Kidney (tissue), 14 donors: Measurements from ENCODE around the gene LCE2D. TPM values are rescaled to one million over a fixed set of nuclear protein-coding genes. Genes with fewer than 3 reads are reported as not detected.

Source experiments
- DNase-seq, 5 donors: peaks; one replicate each; pipeline ENCODE4 v3.0.0-alpha.2; 2013 to 2020
- FAIRE-seq: peaks from 2 replicates; lab custom pipeline; 2012; peaks lifted over from hg19 to GRCh38; lab: Jason Lieb, UNC
- H3K27ac ChIP-seq, 2 donors: one replicate each; pipeline ENCODE4 v1.7.0; 2013; ENCODE audit warnings: low read depth in 2 of 2, low read length in 2 of 2, inconsistent platforms in 1 of 2
- H3K27me3 ChIP-seq: one replicate; pipeline ENCODE4 v1.7.1; 2013; ENCODE audit warnings: low read length, inconsistent platforms; ENCODE audit not compliant: control insufficient read depth, insufficient read depth
- H3K36me3 ChIP-seq, 3 donors: one replicate each; pipeline versions ENCODE4 v1.7.0 to v1.7.1; 2013; ENCODE audit warnings: low read length in 3 of 3, control low read depth in 1 of 3, inconsistent platforms in 1 of 3; ENCODE audit not compliant: insufficient read depth in 3 of 3, control insufficient read depth in 2 of 3
- H3K4me1 ChIP-seq, 3 donors: one replicate each; pipeline versions ENCODE4 v1.7.0 to v1.7.1; 2013; ENCODE audit warnings: low read length in 3 of 3, inconsistent platforms in 1 of 3, low read depth in 1 of 3; ENCODE audit not compliant: control insufficient read depth in 2 of 3, insufficient read depth in 2 of 3
- H3K4me3 ChIP-seq, 3 donors: one replicate each; pipeline versions ENCODE4 v1.7.0 to v1.8.1; 2013; ENCODE audit warnings: low read length in 3 of 3, control low read depth in 1 of 3, inconsistent platforms in 1 of 3
- H3K9ac ChIP-seq, 3 donors: one replicate each; pipeline versions ENCODE4 v1.7.0 to v1.7.1; 2013; ENCODE audit warnings: low read length in 3 of 3, control low read depth in 1 of 3, inconsistent platforms in 1 of 3
- H3K9me3 ChIP-seq, 3 donors: one replicate each; pipeline versions ENCODE4 v1.7.0 to v1.7.1; 2013; ENCODE audit warnings: low read length in 3 of 3, control low read depth in 1 of 3, inconsistent platforms in 1 of 3; ENCODE audit not compliant: control insufficient read depth in 2 of 3, insufficient read depth in 1 of 3
- CTCF ChIP-seq: IDR thresholded peaks from 3 replicates; pipeline ENCODE4 v1.5.1; 2012; ENCODE audit warnings: mild to moderate bottlenecking, moderate library complexity, borderline replicate concordance; ENCODE audit not compliant: insufficient read depth; ENCODE audit errors: extremely low read depth
- intact Hi-C: fragments of 100-400 bp; cut with DNase I; formaldehyde crosslinking; loops from one replicate; pipeline ENCODE4 v1.11.1; 2022
- polyA plus RNA-seq: library from polyadenylated mRNA; stranded (reverse); fragments of 350-450 nt; fragmentation: Illumina TruSeq; extraction: RNeasy Lipid Tissue Mini Kit (QIAGEN cat#74804); gene quantifications from one replicate; pipeline ENCODE4 v1.2.3, GENCODE V29; 2014; ENCODE audit warnings: low read depth, low replicate concordance; ENCODE audit not compliant: insufficient read depth
- total RNA-seq: library from RNA; stranded (reverse); fragmentation: NEBNext Ultra II Directional; extraction: Animal tissue kit (Norgen Biotek cat#: 25700); gene quantifications from one replicate; pipeline ENCODE4 v1.2.1, GENCODE V29; 2021
- donor health status: control.
- donor health status: control.
- donor health status: control.
- donor health status: control.
- donor health status: control.
- donor health status: DM: yes; HTN: yes; CAD: no.
- donor health status: Normal renal cell carcinoma (clear cell type).

Gene LCE2D
- total and polyA plus RNA-seq, 2 donors from 2014 or later, result not detected

- Histone ChIP-seq H3K9ac (no peak overlapping the region), H3K4me1 (no peaks in the 10 kb centered on the region), H3K36me3 (no peaks in the 10 kb centered on the region), H3K27ac (no peak overlapping the region), H3K9me3 (no peaks in the 10 kb centered on the region), H3K27me3 (no peaks in the 10 kb centered on the region), H3K4me3 (no peak overlapping the region)
- FAIRE-seq (no peak), DNase-seq (no peak)
- intact Hi-C loops, result no loop called here
- TF ChIP-seq CTCF, result no peak
Measured at GRCh38 chr1:152699746-152700145, 36.6 kb downstream of the LCE2D start.

GRCh38 chr1:152707860-152708259 lies 44.7 kb downstream of the LCE2D start, which contains the start of gene LCE4A:
LCE4A (plus strand) TSS chr1:152708160; CDS start chr1:152709076, 916 bp downstream.
- no peaks in the 10 kb centered on the region for H3K27me3 ChIP-seq
- TF ChIP-seq CTCF, result no peak
- no peak within 1 kb of the TSS for H3K9ac ChIP-seq
- no peak within 1 kb of the TSS for H3K27ac ChIP-seq
- FAIRE-seq, result no peak
- intact Hi-C loops, result no loop called here
- H3K36me3 ChIP-seq, result no peaks in the 10 kb centered on the region
- no peaks in the 10 kb centered on the region for H3K9me3 ChIP-seq
- DNase-seq, result no peak
- H3K4me1 ChIP-seq, result no peaks in the 10 kb centered on the region
- H3K4me3 ChIP-seq, result no peak within 1 kb of the TSS

Other genes starting within 250 kb of the LCE2D start
- not detected for gene CRNN, start 249.1 kb upstream of the LCE2D start, total RNA-seq
- not detected for gene CRNN, start 249.1 kb upstream of the LCE2D start, polyA plus RNA-seq
- gene LCE5A, start 152.6 kb upstream of the LCE2D start, total RNA-seq, result not detected
- not detected for gene LCE5A, start 152.6 kb upstream of the LCE2D start, polyA plus RNA-seq
- gene CRCT1, start 148.9 kb upstream of the LCE2D start, total RNA-seq, result not detected
- not detected for gene CRCT1, start 148.9 kb upstream of the LCE2D start, polyA plus RNA-seq
- not detected for gene LCE3E, start 96.6 kb upstream of the LCE2D start, total RNA-seq
- gene LCE3E, start 96.6 kb upstream of the LCE2D start, polyA plus RNA-seq, result not detected
- not detected for gene LCE3D, start 82.9 kb upstream of the LCE2D start, total RNA-seq
- gene LCE3D, start 82.9 kb upstream of the LCE2D start, polyA plus RNA-seq, result not detected
- not detected for gene LCE3C, start 63.1 kb upstream of the LCE2D start, total RNA-seq
- gene LCE3C, start 63.1 kb upstream of the LCE2D start, polyA plus RNA-seq, result not detected
- gene LCE3B, start 49.6 kb upstream of the LCE2D start, total RNA-seq, result not detected
- not detected for gene LCE3B, start 49.6 kb upstream of the LCE2D start, polyA plus RNA-seq
- not detected for gene LCE3A, start 40.3 kb upstream of the LCE2D start, total RNA-seq
- gene LCE3A, start 40.3 kb upstream of the LCE2D start, polyA plus RNA-seq, result not detected
- gene LCE2C, start 11.9 kb downstream of the LCE2D start, total RNA-seq, result not detected
- not detected for gene LCE2C, start 11.9 kb downstream of the LCE2D start, polyA plus RNA-seq
- not detected for gene LCE2B, start 22.7 kb downstream of the LCE2D start, total RNA-seq
- gene LCE2B, start 22.7 kb downstream of the LCE2D start, polyA plus RNA-seq, result not detected
- gene LCE2A, start 35.0 kb downstream of the LCE2D start, total RNA-seq, result not detected
- gene LCE2A, start 35.0 kb downstream of the LCE2D start, polyA plus RNA-seq, result not detected
- not detected for gene LCE4A, start 44.8 kb downstream of the LCE2D start, total RNA-seq
- not detected for gene LCE4A, start 44.8 kb downstream of the LCE2D start, polyA plus RNA-seq
- not detected for gene KPRP, start 94.6 kb downstream of the LCE2D start, total RNA-seq
- not detected for gene KPRP, start 94.6 kb downstream of the LCE2D start, polyA plus RNA-seq
- not detected for gene LCE1F, start 111.8 kb downstream of the LCE2D start, total RNA-seq
- gene LCE1F, start 111.8 kb downstream of the LCE2D start, polyA plus RNA-seq, result not detected
- gene LCE1E, start 122.9 kb downstream of the LCE2D start, total RNA-seq, result not detected
- gene LCE1E, start 122.9 kb downstream of the LCE2D start, polyA plus RNA-seq, result not detected
- not detected for gene LCE1D, start 133.3 kb downstream of the LCE2D start, total RNA-seq
- not detected for gene LCE1D, start 133.3 kb downstream of the LCE2D start, polyA plus RNA-seq
- gene LCE1C, start 143.3 kb downstream of the LCE2D start, total RNA-seq, result not detected
- not detected for gene LCE1C, start 143.3 kb downstream of the LCE2D start, polyA plus RNA-seq
- gene LCE1B, start 148.6 kb downstream of the LCE2D start, total RNA-seq, result not detected
- not detected for gene LCE1B, start 148.6 kb downstream of the LCE2D start, polyA plus RNA-seq
- gene LCE1A, start 164.1 kb downstream of the LCE2D start, total RNA-seq, result not detected
- gene LCE1A, start 164.1 kb downstream of the LCE2D start, polyA plus RNA-seq, result not detected
- not detected for gene LCE6A, start 179.5 kb downstream of the LCE2D start, total RNA-seq
- not detected for gene LCE6A, start 179.5 kb downstream of the LCE2D start, polyA plus RNA-seq
- gene LCE7A, start 196.6 kb downstream of the LCE2D start, total RNA-seq, result not detected
- gene LCE7A, start 196.6 kb downstream of the LCE2D start, polyA plus RNA-seq, result not detected
- not detected for gene SMCP, start 214.9 kb downstream of the LCE2D start, total RNA-seq
- not detected for gene SMCP, start 214.9 kb downstream of the LCE2D start, polyA plus RNA-seq
- gene IVL, start 245.2 kb downstream of the LCE2D start, total RNA-seq, result not detected
- not detected for gene IVL, start 245.2 kb downstream of the LCE2D start, polyA plus RNA-seq